DMS153 treated with DMSO at 0.1 percent for 48 hours (cell line): Measurements from ENCODE around the gene ADGRG6.
"Not testable (repeated sequence)": the region's sequence is repeated elsewhere in the genome, so short reads cannot be mapped to it uniquely, and the experiment has no call there.

Experiments used
- DNase-seq: peaks from one replicate; lab custom pipeline; 2025; ENCODE audit not compliant: unreplicated experiment; lab: John Stamatoyannopoulos, UW

Gene ADGRG6

DNA sequence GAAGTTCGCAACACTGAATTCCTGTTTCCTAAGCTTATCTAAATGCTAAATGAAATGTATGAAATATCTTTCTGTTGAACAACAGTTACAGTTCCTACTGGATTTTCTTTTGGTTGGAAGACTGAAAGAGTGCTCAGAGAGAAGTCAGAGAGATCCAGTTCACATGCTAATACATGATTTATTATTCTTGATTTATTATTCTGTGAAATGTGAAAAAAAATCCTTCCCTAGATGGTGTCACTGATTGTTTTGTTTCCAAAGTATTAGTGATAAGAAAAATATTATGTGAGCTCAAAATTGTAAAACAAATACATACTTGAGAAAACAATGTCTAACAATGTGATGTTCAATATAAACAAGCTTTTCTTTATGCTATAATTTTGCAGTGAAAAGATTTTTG lies 42.1 kb downstream of the ADGRG6 start:
- DNase-seq, result no peak

GRCh38 chr6:142345261-142345660 lies 43.5 kb downstream of the ADGRG6 start:
- DNase-seq, result no peak

GRCh38 chr6:142346166-142346565 lies 44.4 kb downstream of the ADGRG6 start:
- DNase-seq, result not testable (repeated sequence)

GRCh38 chr6:142349215-142349823 lies 47.5 kb downstream of the ADGRG6 start:
- no peak for DNase-seq

DNA sequence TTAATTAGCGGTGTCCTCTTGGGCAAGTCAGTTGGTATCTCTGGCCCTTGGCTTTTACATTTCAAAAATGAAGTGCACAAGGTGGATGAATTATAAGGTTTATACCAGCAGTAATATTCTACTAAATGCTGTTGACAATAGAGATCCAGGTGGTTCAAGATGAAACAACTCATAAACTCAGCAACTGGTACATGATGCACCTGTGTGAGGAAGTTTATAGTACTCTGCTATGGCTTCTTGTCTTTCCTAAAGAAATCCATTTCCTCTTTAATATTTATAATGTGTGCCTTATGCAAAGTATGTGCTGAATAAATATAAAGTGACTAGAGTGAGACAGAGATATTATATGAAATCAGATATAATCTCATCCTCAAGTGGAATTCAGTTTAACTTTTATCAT lies 48.5 kb downstream of the ADGRG6 start:
- DNase-seq, result no peak

DNA sequence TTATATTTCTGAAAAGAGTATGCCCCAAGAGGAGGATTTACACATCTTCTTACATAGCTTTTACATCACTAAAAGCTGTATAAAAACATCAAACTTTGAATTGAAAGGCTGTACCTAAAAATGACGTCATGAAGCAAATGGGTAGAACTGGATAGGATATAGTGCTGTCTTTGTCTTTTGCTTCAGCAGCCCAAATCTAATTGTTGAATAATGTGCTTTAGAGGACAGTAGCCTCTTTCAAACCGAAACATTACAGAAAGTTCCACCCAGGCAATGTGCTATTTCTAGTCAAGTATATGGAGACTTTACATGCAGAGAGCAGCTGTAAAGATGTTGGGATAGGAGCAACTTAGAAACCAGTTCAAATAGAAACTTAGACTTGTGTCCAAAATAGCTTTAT lies 51.9 kb downstream of the ADGRG6 start:
- DNase-seq, result no peak

- no peak for DNase-seq
These were observed 52.8 kb downstream of the ADGRG6 start for GRCh38 chr6:142354650-142355049.

- no peak for DNase-seq
These were observed 53.8 kb downstream of the ADGRG6 start for GRCh38 chr6:142355520-142356174.

GRCh38 chr6:142356201-142356883 lies 54.5 kb downstream of the ADGRG6 start:
- DNase-seq, result no peak

- DNase-seq, result no peak
These were observed 55.0 kb downstream of the ADGRG6 start for GRCh38 chr6:142356884-142357225.

DNA sequence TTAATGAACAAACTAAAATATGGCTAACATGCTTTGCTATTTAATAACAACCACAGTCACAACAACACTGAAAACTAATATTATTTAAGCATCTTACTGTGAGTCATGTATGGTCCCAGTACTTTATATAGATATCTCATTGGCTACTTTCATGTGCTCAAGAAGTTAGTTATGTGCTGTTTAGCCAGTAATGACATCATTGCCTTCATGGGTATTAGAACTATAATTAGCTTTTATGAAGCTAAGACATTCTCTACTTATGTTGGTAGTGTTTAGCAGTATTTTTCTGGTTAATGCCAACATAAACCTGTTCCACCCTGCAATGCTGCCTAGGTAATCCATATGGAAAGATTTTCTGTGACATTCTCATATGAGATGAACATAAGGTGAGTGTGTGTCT lies 56.1 kb downstream of the ADGRG6 start:
- no peak for DNase-seq

- DNase-seq, result no peak
These were observed 57.6 kb downstream of the ADGRG6 start for GRCh38 chr6:142359271-142359960.

DNA sequence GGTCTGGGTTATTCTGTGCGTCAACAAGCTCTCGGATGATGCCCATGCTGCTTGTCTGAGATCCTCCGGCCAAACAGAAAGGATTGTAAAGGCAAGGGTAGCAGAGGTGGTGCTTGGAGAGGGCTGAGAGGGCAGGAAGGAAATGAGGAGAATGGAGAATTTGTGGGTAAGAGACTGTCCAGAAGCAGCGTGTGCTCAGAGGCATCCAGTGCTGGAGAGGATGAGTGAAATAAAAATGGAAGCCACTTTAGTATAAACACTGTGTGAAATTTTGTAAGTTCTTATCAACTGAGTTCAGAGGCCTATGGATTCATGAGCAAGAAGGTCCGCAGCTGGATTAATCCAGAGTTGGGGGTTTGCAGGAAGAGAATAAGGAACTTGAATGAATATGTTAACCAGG lies 59.5 kb downstream of the ADGRG6 start:
- no peak for DNase-seq

GRCh38 chr6:142361779-142362750 lies 60.3 kb downstream of the ADGRG6 start:
- DNase-seq, result no peak

DNA sequence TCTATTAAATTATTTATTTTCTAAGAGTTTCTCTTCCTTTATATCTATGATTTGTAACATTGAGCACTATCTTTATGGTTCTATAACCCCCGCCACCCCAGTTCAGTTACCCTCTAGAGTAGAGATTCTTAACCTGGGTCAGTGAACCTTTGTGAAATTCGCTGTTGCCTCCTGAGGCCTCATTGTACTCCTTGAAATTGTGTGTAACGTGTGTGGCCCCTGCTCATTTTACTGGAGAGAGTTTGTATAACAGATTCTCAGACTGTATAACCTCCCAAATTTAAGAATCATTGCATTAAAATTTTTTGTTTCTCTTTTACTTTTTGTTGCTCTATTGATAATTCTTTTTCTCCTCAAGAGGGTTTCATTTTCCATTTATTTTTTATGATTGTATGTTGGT lies 65.3 kb downstream of the ADGRG6 start:
- no peak for DNase-seq

GRCh38 chr6:142367501-142368018 lies 65.8 kb downstream of the ADGRG6 start:
- no peak for DNase-seq

- DNase-seq, result no peak
These were observed 67.5 kb downstream of the ADGRG6 start for GRCh38 chr6:142369266-142369665.

GRCh38 chr6:142372348-142372747 lies 70.5 kb downstream of the ADGRG6 start:
- no peak for DNase-seq

- DNase-seq, result no peak
These were observed 71.7 kb downstream of the ADGRG6 start for GRCh38 chr6:142373268-142374090.
